DLD1 (cell line): ENCODE data around the gene EFCAB11.

ENCODE experiments used
- in situ Hi-C: cut with HindIII; loops from 2 replicates; pipeline ENCODE4 v1.10.0; 2017; ENCODE audit warnings: low sequenced_read_pairs

The EFCAB11 gene

GRCh38 chr14:89954070-89955021, at the start of gene EFCAB11:
EFCAB11 (minus strand) TSS chr14:89954730; CDS start chr14:89954660, 70 bp downstream.
- in situ Hi-C loops = no loop called here

- in situ Hi-C loops = no loop called here
These were observed 49.2 kb upstream of the EFCAB11 start for GRCh38 chr14:90003526-90004307.

GRCh38 chr14:90000935-90001334, 46.4 kb upstream of the EFCAB11 start:
- in situ Hi-C loops = no loop called here

- in situ Hi-C loops = no loop called here
These were observed 42.4 kb upstream of the EFCAB11 start for GRCh38 chr14:89996963-89997362.

- in situ Hi-C loops = no loop called here
These were observed 37.7 kb upstream of the EFCAB11 start for GRCh38 chr14:89992273-89992672.

GRCh38 chr14:89990623-89991275, 36.2 kb upstream of the EFCAB11 start:
- in situ Hi-C loops = no loop called here

- in situ Hi-C loops = no loop called here
These were observed 35.7 kb upstream of the EFCAB11 start for GRCh38 chr14:89990218-89990617.

- in situ Hi-C loops = no loop called here
These were observed 34.3 kb upstream of the EFCAB11 start for GRCh38 chr14:89988787-89989186.

- in situ Hi-C loops = no loop called here
These were observed 32.6 kb upstream of the EFCAB11 start for GRCh38 chr14:89987161-89987475.

- in situ Hi-C loops = no loop called here
These were observed 32.1 kb upstream of the EFCAB11 start for GRCh38 chr14:89986462-89987160.

GRCh38 chr14:89983375-89983774, 28.8 kb upstream of the EFCAB11 start:
- in situ Hi-C loops = no loop called here

- in situ Hi-C loops = no loop called here
These were observed 24.1 kb upstream of the EFCAB11 start for GRCh38 chr14:89978656-89979055.

GRCh38 chr14:89977668-89978067, 23.1 kb upstream of the EFCAB11 start:
- in situ Hi-C loops = no loop called here

- in situ Hi-C loops = no loop called here
These were observed 18.8 kb upstream of the EFCAB11 start for GRCh38 chr14:89973234-89973823.

GRCh38 chr14:89965839-89966238, 11.3 kb upstream of the EFCAB11 start:
- in situ Hi-C loops = no loop called here

GRCh38 chr14:89963288-89963978, 8.9 kb upstream of the EFCAB11 start:
- in situ Hi-C loops = no loop called here

GRCh38 chr14:89960914-89961313, 6.4 kb upstream of the EFCAB11 start:
- in situ Hi-C loops = no loop called here

- in situ Hi-C loops = no loop called here
These were observed 5.4 kb upstream of the EFCAB11 start for GRCh38 chr14:89959853-89960445.

- in situ Hi-C loops = no loop called here
These were observed 4.4 kb upstream of the EFCAB11 start for GRCh38 chr14:89958966-89959365.
